HG03159 (cell line): ENCODE results near the gene DHX58.

Source experiments
- ATAC-seq: cut with Tn5 transposase; IDR thresholded peaks from one replicate; pipeline ENCODE4 v1.9.1; 2021; ENCODE audit warnings: mild to moderate bottlenecking, moderate library complexity; ENCODE audit not compliant: unreplicated experiment

DHX58 gene

GRCh38 chr17:42130310-42130936, 17.9 kb upstream of the DHX58 start:
- ATAC-seq, result no peak

GRCh38 chr17:42129109-42129837, 16.8 kb upstream of the DHX58 start:
- ATAC-seq, result no peak

GRCh38 chr17:42127414-42127813, 14.9 kb upstream of the DHX58 start:
- no peak for ATAC-seq

GRCh38 chr17:42126836-42127235, 14.3 kb upstream of the DHX58 start:
- ATAC-seq, result no peak

GRCh38 chr17:42125565-42125964, 13.1 kb upstream of the DHX58 start:
- ATAC-seq, result no peak

- ATAC-seq, result no peak
These were observed 11.7 kb upstream of the DHX58 start for GRCh38 chr17:42124256-42124655.

- ATAC-seq, result no peak
These were observed 10.1 kb upstream of the DHX58 start, which contains the start of gene HSPB9 for GRCh38 chr17:42122371-42123303. Gene HSPB9, plus strand, starts transcription at chr17:42122804. Its CDS starts 47 bp downstream, at chr17:42122851.

- ATAC-seq, result peak; percentile 71
These were observed 8.6 kb upstream of the DHX58 start, which contains the start of gene KAT2A for GRCh38 chr17:42120770-42121769. Gene KAT2A, minus strand, starts transcription at chr17:42121367. Its CDS starts 63 bp downstream, at chr17:42121304.

GRCh38 chr17:42120161-42120769, 7.8 kb upstream of the DHX58 start:
- no peak for ATAC-seq

- ATAC-seq, result no peak
These were observed 6.8 kb upstream of the DHX58 start for GRCh38 chr17:42119301-42119700.

- ATAC-seq, result no peak
These were observed 6.0 kb upstream of the DHX58 start for GRCh38 chr17:42118545-42118944.

- ATAC-seq, result no peak
These were observed 5.6 kb upstream of the DHX58 start for GRCh38 chr17:42118126-42118510.

GRCh38 chr17:42117397-42118125, 5.0 kb upstream of the DHX58 start:
- ATAC-seq, result no peak

- ATAC-seq, result no peak
These were observed 4.3 kb upstream of the DHX58 start for GRCh38 chr17:42116705-42117396.

GRCh38 chr17:42114118-42114517, 1.6 kb upstream of the DHX58 start:
- no peak for ATAC-seq

GRCh38 chr17:42113293-42114069, 967 bp upstream of the DHX58 start:
- no peak for ATAC-seq

GRCh38 chr17:42111871-42112551, 503 bp downstream of the DHX58 start:
- no peak for ATAC-seq
